ENCODE data around the gene SUMO3.

- TF ChIP-seq CTCF (optimal IDR thresholded peaks at IDR 0.05 in 1 of 3, IDR thresholded peaks at IDR 0.05 in 1 of 3, conservative IDR thresholded peaks at IDR 0.05 in 1 of 3; ENCODE audit: extremely low read depth in 1 of 3, insufficient read depth in 2 of 3, low read length in 3 of 3) (no peak), EZH2 (IDR thresholded peaks at IDR 0.05; ENCODE audit: low read length) (no peak)
Observed at GRCh38 chr21:44817506-44817880, 369 bp downstream of the SUMO3 start.
